ENCODE data around the gene VPS37C. TPM values are rescaled to one million over a fixed set of nuclear protein-coding genes. Genes with fewer than 3 reads are reported as not detected.

The VPS37C gene
- total and polyA plus RNA-seq, 10 donors = 6.1 to 32.3 (median 20.5) TPM

DNA sequence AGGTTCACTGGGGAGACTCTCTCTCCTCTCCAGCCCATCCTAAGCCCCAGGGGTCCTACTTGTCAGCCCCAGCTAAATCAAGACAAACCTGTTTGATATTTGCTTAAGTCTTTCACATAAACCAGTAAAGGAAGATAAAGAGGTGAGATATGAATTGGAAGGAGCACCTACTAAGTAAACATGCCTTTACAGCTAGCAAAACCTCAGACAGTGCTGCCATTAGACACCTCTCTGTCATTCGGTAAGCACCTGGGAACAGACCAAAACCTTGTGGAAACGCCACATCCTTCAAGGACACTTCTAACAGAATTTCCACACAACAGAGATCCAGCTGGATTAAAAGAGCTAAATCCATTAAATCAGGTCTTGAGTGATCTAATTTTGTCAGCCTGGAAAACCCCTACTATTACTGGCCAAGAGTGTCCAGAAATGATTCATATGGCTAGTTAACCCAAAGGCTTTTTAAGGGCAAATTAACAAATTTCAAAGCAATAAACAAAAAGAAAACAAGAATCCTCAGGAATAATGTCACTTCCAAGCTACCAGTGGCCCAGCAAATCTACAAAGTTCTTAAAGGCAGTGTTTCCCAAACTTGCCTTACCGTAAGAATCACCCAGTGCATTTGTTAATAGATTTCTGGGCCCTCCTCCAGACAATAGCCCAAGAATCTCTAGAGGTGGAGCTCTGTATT lies 2.4 kb downstream of the VPS37C start:
- no peak for DNase-seq
- WGBS, 5 donors = 38 to 67% (median 64%) methylated on average over 3 of the region's 3 CpGs
- intact Hi-C loops (cut with DNase I; ENCODE audit: low total_unique reads) = no loop called here

DNA sequence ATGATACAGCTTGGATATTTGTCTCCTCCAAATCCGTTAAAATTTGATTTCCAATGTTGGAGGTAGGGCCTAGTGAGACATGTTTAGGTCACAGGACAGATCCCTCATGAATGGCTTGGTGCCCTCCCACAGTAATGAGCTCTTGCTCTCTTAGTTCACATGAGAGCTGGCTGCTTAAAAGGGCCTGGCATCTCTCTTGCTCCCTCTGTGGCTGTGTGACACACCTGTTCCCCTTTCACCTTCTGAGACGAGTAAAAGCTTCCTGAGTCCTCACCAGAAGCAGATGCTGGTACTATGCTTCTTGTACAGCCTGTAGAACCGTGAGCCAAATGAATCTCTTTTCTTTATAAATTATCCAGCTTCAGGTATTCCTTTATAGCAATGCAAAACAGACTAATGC lies 3.5 kb downstream of the VPS37C start:
- Histone ChIP-seq H3K27me3 (replicated peaks in 1 of 7) (no peaks in the 10 kb centered on the region), H3K27ac (peak overlapping the region in 2 of 8 donors; percentile 73 to 99), H3K36me3 (peaks cover 0 to 18% (median 0%) of the 10 kb centered on the region in 6 donors), H3K4me3 (no peak overlapping the region), H3K4me1 (peaks cover 20 to 77% (median 50%) of the 10 kb centered on the region in 6 donors), H3K9me3 (peaks cover 0 to 21% (median 17%) of the 10 kb centered on the region in 8 donors)
- DNase-seq = peak; percentile 33
- intact Hi-C loops (cut with DNase I; ENCODE audit: low total_unique reads) = no loop called here
- WGBS, 5 donors = 68 to 79% (median 73%) methylated on average over 3 of the region's 3 CpGs
- no peak for TF ChIP-seq POLR2A (IDR thresholded peaks at IDR 0.05)
- no peak for TF ChIP-seq CTCF (IDR thresholded peaks at IDR 0.05 in 8 of 11, conservative IDR thresholded peaks at IDR 0.05 in 3 of 11)
- TF ChIP-seq POLR2AphosphoS5 (IDR thresholded peaks at IDR 0.05) = no peak

More for the DNA sequence above, 2.4 kb downstream of the VPS37C start:
- Histone ChIP-seq H3K4me3 (no peak overlapping the region), H3K27me3 (replicated peaks in 1 of 7) (no peaks in the 10 kb centered on the region), H3K36me3 (peaks cover 0 to 18% (median 0%) of the 10 kb centered on the region in 6 donors), H3K27ac (peak overlapping the region in 7 of 8 donors; percentile 15 to 99 (median 98)), H3K4me1 (peaks cover 17 to 77% (median 53%) of the 10 kb centered on the region in 6 donors), H3K9me3 (peaks cover 0 to 21% (median 17%) of the 10 kb centered on the region in 8 donors)
- no peak for TF ChIP-seq POLR2AphosphoS5 (IDR thresholded peaks at IDR 0.05)
- TF ChIP-seq CTCF (IDR thresholded peaks at IDR 0.05 in 8 of 11, conservative IDR thresholded peaks at IDR 0.05 in 3 of 11) = no peak
- no peak for TF ChIP-seq POLR2A (IDR thresholded peaks at IDR 0.05)

- H3K4me1 ChIP-seq = peaks cover 14 to 82% (median 47%) of the 10 kb centered on the region in 6 donors
- H3K27me3 ChIP-seq (replicated peaks in 1 of 7) = no peaks in the 10 kb centered on the region
- intact Hi-C loops (cut with DNase I; ENCODE audit: low total_unique reads) = no loop called here
- 76 to 87% (median 84%) methylated on average over 5 of the region's 5 CpGs for WGBS, 5 donors
- no peak for DNase-seq
- H3K36me3 ChIP-seq = peaks cover 0 to 18% (median 0%) of the 10 kb centered on the region in 6 donors
- H3K4me3 ChIP-seq = no peak overlapping the region
- H3K9me3 ChIP-seq = peaks cover 0 to 21% (median 17%) of the 10 kb centered on the region in 8 donors
- no peak overlapping the region for H3K27ac ChIP-seq
- TF ChIP-seq POLR2A (IDR thresholded peaks at IDR 0.05) (no peak), POLR2AphosphoS5 (IDR thresholded peaks at IDR 0.05) (no peak), CTCF (IDR thresholded peaks at IDR 0.05 in 8 of 11, conservative IDR thresholded peaks at IDR 0.05 in 3 of 11) (no peak)
Measured at GRCh38 chr11:61155741-61156140, 5.5 kb downstream of the VPS37C start.

- no peak overlapping the region for H3K4me3 ChIP-seq
- no peak for DNase-seq
- TF ChIP-seq CTCF (IDR thresholded peaks at IDR 0.05 in 8 of 11, conservative IDR thresholded peaks at IDR 0.05 in 3 of 11) (no peak), POLR2AphosphoS5 (IDR thresholded peaks at IDR 0.05) (no peak), POLR2A (IDR thresholded peaks at IDR 0.05) (no peak)
- WGBS, 5 donors = 95 to 100% (median 96%) methylated on average over 1 of the region's 1 CpG
- H3K9me3 ChIP-seq = peaks cover 0 to 21% (median 17%) of the 10 kb centered on the region in 8 donors
- H3K27ac ChIP-seq = no peak overlapping the region
- intact Hi-C loops (cut with DNase I; ENCODE audit: low total_unique reads) = no loop called here
- H3K4me1 ChIP-seq = peaks cover 12 to 82% (median 46%) of the 10 kb centered on the region in 6 donors
- peaks cover 0 to 18% (median 0%) of the 10 kb centered on the region in 6 donors for H3K36me3 ChIP-seq
- H3K27me3 ChIP-seq (replicated peaks in 1 of 7) = no peaks in the 10 kb centered on the region
Measured at GRCh38 chr11:61155312-61155711, 5.9 kb downstream of the VPS37C start.
